Stomach (tissue), 9 donors: Measurements from ENCODE around the gene TNS3. TPM values are rescaled to one million over a fixed set of nuclear protein-coding genes. Genes with fewer than 3 reads are reported as not detected.

ENCODE experiments used
- DNase-seq, 2 donors: peaks; one replicate each; pipeline versions ENCODE4 v3.0.0 to v3.0.0-alpha.2; 2013 to 2019
- H3K27ac ChIP-seq, 5 donors: fragments of 200-600 bp in 4 of 5; sonication (generic) in 4 of 5; one replicate each; pipeline ENCODE4 v1.5.1; 2013 to 2019; ENCODE audit warnings: mild to moderate bottlenecking in 1 of 5, moderate library complexity in 1 of 5
- H3K27me3 ChIP-seq, 3 donors: fragments of 200-600 bp; sonication (generic); one replicate each; pipeline ENCODE4 v1.5.1; 2017 to 2019; ENCODE audit warnings: mixed run types in 1 of 3
- H3K36me3 ChIP-seq, 4 donors: fragments of 200-600 bp; sonication (generic); 1 replicate in 3 of 4; 2 replicates in 1 of 4; pipeline ENCODE4 v1.5.1; 2016 to 2019
- H3K4me1 ChIP-seq, 4 donors: fragments of 200-600 bp; sonication (generic); one replicate each; pipeline ENCODE4 v1.5.1; 2016 to 2019
- H3K4me3 ChIP-seq, 4 donors: fragments of 200-600 bp; sonication (generic) in 3 of 4; one replicate each; pipeline ENCODE4 v1.5.1; 2016 to 2019; ENCODE audit warnings: mild to moderate bottlenecking in 1 of 4
- H3K9me3 ChIP-seq, 4 donors: fragments of 200-600 bp; sonication (generic); one replicate each; pipeline ENCODE4 v1.5.1; 2016 to 2019
- EP300 ChIP-seq: sonication (generic); formaldehyde crosslinking; IDR thresholded peaks from one replicate; pipeline ENCODE4 v1.6.1; 2017; ENCODE audit warnings: antibody characterized with exemption
- POLR2A ChIP-seq, 4 donors: fragments of 450-650 bp; IDR thresholded peaks; one replicate each; pipeline ENCODE4 v1.6.1; 2016; ENCODE audit warnings: antibody characterized with exemption in 4 of 4, control low read depth in 2 of 4, mild to moderate bottlenecking in 1 of 4, moderate library complexity in 1 of 4
- POLR2AphosphoS5 ChIP-seq, 3 donors: sonication (generic); formaldehyde crosslinking; IDR thresholded peaks; one replicate each; pipeline ENCODE4 v1.6.1; 2016; ENCODE audit warnings: antibody characterized with exemption in 3 of 3
- WGBS, 5 donors: extraction: QIAGEN DNeasy Blood & Tissue Kit in 3 of 5; methylation state at CpG; one replicate each; pipeline versions ENCODE4 v1.1.5 to v1.1.7; 2013 to 2018; 5-methylcytosine and 5-hydroxymethylcytosine counted together
- intact Hi-C: fragments of 100-400 bp; cut with DNase I; formaldehyde crosslinking; loops from one replicate; pipeline ENCODE4 v1.15.1; 2023; ENCODE audit warnings: low total_unique reads
- polyA plus RNA-seq, 3 donors: library from polyadenylated mRNA; stranded (reverse); fragments of 200-250 nt; gene quantifications; one replicate each; pipeline ENCODE4 v1.2.3, GENCODE V29; 2013
- total RNA-seq, 5 donors: library from RNA; depleted of rRNA; stranded (reverse); fragments of >200 nt; gene quantifications; one replicate each; pipeline versions ENCODE4 v1.1.0 to v1.2.3, GENCODE V29; 2014 to 2016
- TF ChIP-seq, protein P1 (sequence below), 7 experiments: fragments of 450-650 bp in 4 of 7; fragments of 200-600 bp in 3 of 7; sonication (generic) in 3 of 7; IDR thresholded peaks; one replicate each; pipeline ENCODE4 v1.5.1; 2016 to 2019; ENCODE audit warnings: antibody characterized with exemption in 7 of 7, control low read depth in 2 of 7, mild to moderate bottlenecking in 1 of 7
- donor health status: healthy with polysubstance abuse.
- donor health status: Bipolar disorder and iron deficiency.
- donor health status: healthy.

The TNS3 gene
- total and polyA plus RNA-seq, 8 donors, result 10.0 to 105 (median 41.0) TPM

DNA sequence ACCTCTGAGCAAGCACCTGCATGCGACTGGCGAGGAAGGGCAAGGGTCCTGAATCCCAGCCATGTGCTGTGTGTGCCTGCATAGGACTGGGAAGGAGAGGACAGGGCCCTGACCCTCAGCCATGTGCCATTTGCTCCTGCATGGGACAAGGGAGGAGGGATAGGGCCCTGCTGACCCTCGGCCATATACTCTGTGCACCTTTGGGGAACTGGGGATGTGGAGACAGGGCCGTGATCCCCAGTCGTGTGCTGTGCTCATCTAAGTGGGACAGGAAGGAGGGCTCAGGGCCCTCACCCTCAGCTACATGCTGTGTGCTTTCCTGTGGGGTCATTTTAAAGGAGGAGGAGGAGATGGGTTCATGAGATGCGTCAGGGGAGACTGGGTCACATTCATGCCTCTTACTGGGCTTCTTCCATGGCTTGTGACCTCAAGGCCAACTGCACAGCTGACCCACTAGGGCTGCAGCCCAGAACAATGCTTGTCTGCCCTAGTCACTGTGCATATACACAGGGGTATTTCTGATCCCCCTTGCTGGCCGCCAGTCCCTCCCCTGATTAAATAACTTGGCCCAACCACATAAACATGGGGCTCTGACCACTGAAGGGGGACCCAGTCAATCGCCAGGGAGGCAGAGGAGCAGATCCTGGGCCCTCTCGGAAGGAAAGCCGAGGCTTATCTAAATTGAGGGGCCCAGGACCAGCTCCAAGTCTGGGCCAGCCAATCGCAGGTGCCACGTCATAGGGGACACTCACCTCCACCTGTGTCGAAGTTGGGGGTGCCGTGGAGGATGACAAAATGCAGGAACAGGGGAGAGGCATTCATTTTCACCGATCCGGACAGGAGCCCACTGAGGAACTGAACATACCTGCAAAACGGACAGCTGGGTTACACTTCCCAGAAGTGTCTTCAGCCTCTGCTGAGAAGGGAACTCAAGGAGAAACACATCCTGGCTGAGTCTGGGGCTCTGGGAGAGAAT, 167.3 kb downstream of the TNS3 start:
- no peak for DNase-seq
- Histone ChIP-seq H3K4me3 (no peak overlapping the region), H3K9me3 (no peaks in the 10 kb centered on the region), H3K36me3 (peaks cover 35 to 94% (median 81%) of the 10 kb centered on the region in 4 donors), H3K27ac (no peak overlapping the region), H3K27me3 (no peaks in the 10 kb centered on the region), H3K4me1 (peaks cover 0 to 4% (median 1%) of the 10 kb centered on the region in 4 donors)
- WGBS, 5 donors, result 85 to 91% (median 87%) methylated on average over 16 to 17 of the region's 17 CpGs
- intact Hi-C loops, result no loop called here
- TF ChIP-seq, protein P1, sequence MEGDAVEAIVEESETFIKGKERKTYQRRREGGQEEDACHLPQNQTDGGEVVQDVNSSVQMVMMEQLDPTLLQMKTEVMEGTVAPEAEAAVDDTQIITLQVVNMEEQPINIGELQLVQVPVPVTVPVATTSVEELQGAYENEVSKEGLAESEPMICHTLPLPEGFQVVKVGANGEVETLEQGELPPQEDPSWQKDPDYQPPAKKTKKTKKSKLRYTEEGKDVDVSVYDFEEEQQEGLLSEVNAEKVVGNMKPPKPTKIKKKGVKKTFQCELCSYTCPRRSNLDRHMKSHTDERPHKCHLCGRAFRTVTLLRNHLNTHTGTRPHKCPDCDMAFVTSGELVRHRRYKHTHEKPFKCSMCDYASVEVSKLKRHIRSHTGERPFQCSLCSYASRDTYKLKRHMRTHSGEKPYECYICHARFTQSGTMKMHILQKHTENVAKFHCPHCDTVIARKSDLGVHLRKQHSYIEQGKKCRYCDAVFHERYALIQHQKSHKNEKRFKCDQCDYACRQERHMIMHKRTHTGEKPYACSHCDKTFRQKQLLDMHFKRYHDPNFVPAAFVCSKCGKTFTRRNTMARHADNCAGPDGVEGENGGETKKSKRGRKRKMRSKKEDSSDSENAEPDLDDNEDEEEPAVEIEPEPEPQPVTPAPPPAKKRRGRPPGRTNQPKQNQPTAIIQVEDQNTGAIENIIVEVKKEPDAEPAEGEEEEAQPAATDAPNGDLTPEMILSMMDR (IDR thresholded peaks at IDR 0.05), result no peak
- TF ChIP-seq POLR2A (IDR thresholded peaks at IDR 0.05) (no peak), EP300 (no peak), POLR2AphosphoS5 (IDR thresholded peaks at IDR 0.05) (no peak)

DNA sequence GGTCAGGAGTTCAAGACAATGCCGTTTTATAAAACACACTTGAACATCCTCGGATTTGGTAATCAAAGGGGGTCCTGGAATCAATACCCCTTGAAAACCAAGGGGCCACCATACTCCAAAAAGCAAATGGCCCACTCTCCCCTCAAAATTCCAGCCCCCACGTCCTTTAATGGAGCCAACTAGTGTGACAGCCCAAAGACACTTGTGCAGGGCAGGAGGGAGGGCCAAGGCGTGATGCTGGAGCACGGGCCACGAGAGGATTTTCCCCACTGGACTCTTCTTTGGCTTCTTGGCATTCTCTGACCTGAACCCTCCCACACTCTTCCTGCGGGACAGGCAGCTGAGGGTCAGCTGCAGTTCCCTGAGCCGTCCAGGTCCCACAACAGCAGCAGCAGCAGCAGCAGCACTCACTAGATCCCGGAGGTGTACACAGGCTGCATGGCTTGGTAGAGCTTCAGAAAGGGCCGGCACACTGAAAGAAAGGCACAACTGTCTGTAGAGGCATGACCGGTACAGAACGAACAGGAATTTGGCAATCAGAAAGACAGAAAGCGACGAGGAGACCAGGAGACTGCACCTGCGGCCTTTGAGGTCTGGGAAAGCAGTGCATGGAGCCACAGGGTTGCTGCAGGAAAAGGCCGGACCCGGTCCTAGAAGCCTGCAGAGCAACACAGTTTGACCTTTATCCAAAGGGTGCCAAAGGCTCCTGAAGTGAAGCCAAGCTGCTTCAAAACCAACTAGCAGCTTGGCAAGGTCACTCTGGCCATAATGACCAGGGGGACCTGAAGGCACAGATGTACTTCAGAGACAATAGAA, 168.2 kb downstream of the TNS3 start:
- no peak for DNase-seq
- H3K27me3 ChIP-seq, result no peaks in the 10 kb centered on the region
- intact Hi-C loops, result no loop called here
- H3K9me3 ChIP-seq, result no peaks in the 10 kb centered on the region
- H3K36me3 ChIP-seq, result peaks cover 36 to 96% (median 82%) of the 10 kb centered on the region in 4 donors
- H3K27ac ChIP-seq, result no peak overlapping the region
- whole genome bisulfite sequencing, 5 donors, result 80 to 88% (median 84%) methylated on average over 11 to 17 of the region's 17 CpGs
- peaks cover 0 to 13% (median 6%) of the 10 kb centered on the region in 4 donors for H3K4me1 ChIP-seq
- TF ChIP-seq POLR2A (IDR thresholded peaks at IDR 0.05) (no peak), POLR2AphosphoS5 (IDR thresholded peaks at IDR 0.05) (no peak), EP300 (no peak)
- TF ChIP-seq, protein P1 (IDR thresholded peaks at IDR 0.05), result no peak
- no peak overlapping the region for H3K4me3 ChIP-seq

DNA sequence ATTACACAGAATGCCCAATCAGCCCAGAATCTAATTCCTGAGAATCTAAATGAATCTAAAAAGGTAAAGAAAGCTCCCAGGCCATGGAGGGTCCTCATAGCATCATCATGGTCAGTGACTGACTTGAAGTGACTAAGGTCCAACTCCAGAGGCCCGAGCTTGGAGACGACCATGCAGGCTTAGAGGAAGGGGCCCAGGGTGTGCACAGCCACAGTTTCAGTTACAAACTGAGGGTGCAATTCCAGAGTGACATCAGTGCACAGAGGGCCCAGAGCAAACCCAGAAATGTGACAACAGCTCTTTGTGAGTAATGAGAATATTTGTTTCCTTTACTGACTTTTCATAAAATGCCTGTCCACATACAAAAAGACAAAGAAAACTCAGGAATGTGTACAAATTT, 170.0 kb downstream of the TNS3 start:
- 84 to 92% (median 86%) methylated on average over 2 of the region's 2 CpGs for WGBS, 5 donors
- H3K9me3 ChIP-seq, result no peaks in the 10 kb centered on the region
- no peak overlapping the region for H3K27ac ChIP-seq
- no peaks in the 10 kb centered on the region for H3K27me3 ChIP-seq
- intact Hi-C loops, result no loop called here
- no peak for DNase-seq
- H3K36me3 ChIP-seq, result peaks cover 33 to 100% (median 73%) of the 10 kb centered on the region in 4 donors
- H3K4me3 ChIP-seq, result no peak overlapping the region
- TF ChIP-seq EP300, result no peak
- TF ChIP-seq POLR2A (IDR thresholded peaks at IDR 0.05), result no peak
- no peak for TF ChIP-seq POLR2AphosphoS5 (IDR thresholded peaks at IDR 0.05)
- TF ChIP-seq, protein P1 (IDR thresholded peaks at IDR 0.05), result no peak
- peaks cover 5 to 32% (median 23%) of the 10 kb centered on the region in 4 donors for H3K4me1 ChIP-seq

GRCh38 chr7:47411281-47411869, 170.5 kb downstream of the TNS3 start:
- Histone ChIP-seq H3K4me1 (peaks cover 10 to 37% (median 28%) of the 10 kb centered on the region in 4 donors), H3K27ac (no peak overlapping the region), H3K4me3 (no peak overlapping the region), H3K9me3 (no peaks in the 10 kb centered on the region), H3K27me3 (no peaks in the 10 kb centered on the region), H3K36me3 (peaks cover 29 to 95% (median 68%) of the 10 kb centered on the region in 4 donors)
- TF ChIP-seq EP300 (no peak), POLR2A (IDR thresholded peaks at IDR 0.05) (no peak), POLR2AphosphoS5 (IDR thresholded peaks at IDR 0.05) (no peak)
- TF ChIP-seq, protein P1 (IDR thresholded peaks at IDR 0.05), result no peak
- WGBS, 5 donors, result 94 to 97% (median 94%) methylated on average over 18 of the region's 18 CpGs
- intact Hi-C loops, result no loop called here
- no peak for DNase-seq
